ENCODE data around the gene CNKSR2. TPM values are rescaled to one million over a fixed set of nuclear protein-coding genes. Genes with fewer than 3 reads are reported as not detected.

Gene CNKSR2
- total RNA-seq, 1 experiment from 2014 or later, result not detected

DNA sequence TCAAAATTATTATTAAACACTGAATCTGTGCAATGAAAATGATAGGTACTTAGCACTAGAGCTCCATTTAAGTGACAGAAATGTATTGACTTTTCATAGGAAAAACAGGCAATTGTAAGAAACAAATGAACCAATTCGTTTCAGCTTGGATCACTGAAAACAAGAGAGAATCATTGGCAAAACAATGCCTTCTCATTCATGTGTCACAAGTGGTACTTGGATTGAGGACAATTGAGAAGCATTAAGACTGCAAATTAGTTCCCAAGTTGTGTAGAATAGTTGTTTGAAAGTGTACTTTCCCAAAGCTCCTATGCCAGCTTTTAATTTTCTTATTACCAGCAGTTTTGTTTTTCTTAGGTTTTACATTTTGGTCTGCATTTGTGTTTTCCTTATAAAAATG, 20.6 kb downstream of the CNKSR2 start:
- Histone ChIP-seq H3K4me2 (ENCODE audit: low read length) (no peak overlapping the region), H3K9me3 (ENCODE audit: control insufficient read depth in 1 of 2, insufficient read depth in 1 of 2, low read depth in 1 of 2, low read length in 2 of 2) (no peaks in the 10 kb centered on the region), H3K9ac (ENCODE audit: low read length) (no peak overlapping the region), H3K4me1 (ENCODE audit: control insufficient read depth in 1 of 2, insufficient read depth in 2 of 2, low read length in 2 of 2) (no peaks in the 10 kb centered on the region), H3K9me2 (ENCODE audit: insufficient read depth) (no peaks in the 10 kb centered on the region), H4K20me1 (ENCODE audit: insufficient read depth) (no peaks in the 10 kb centered on the region), H2AFZ (ENCODE audit: low read depth, low read length, poor library complexity, severe bottlenecking) (no peak overlapping the region), H3K27ac (ENCODE audit: low read depth, low read length) (no peak overlapping the region), H3K27me3 (ENCODE audit: insufficient read depth, low read length) (no peaks in the 10 kb centered on the region), H3K4me3 (replicated peaks in 1 of 2; ENCODE audit: low read depth in 1 of 2, low read length in 2 of 2) (no peak overlapping the region), H3K79me2 (ENCODE audit: insufficient read depth, low read length) (no peaks in the 10 kb centered on the region), H3K36me3 (ENCODE audit: control insufficient read depth in 1 of 2, insufficient read depth in 2 of 2, low read length in 2 of 2) (no peaks in the 10 kb centered on the region)
- ChIA-PET CTCF (interaction anchor here (1.0 kb wide), 1 partner anchor 86 kb away, joined by 3 read pairs; no protein-coding TSS in a partner anchor), RAD21 (ENCODE audit: low non-redundant PET in 1 of 2, low total read pairs in 2 of 2, uncharacterized antibody in 2 of 2, unreplicated experiment in 2 of 2) (no interaction called here), POLR2A (no interaction called here)
- no TSS peak for BruUV-seq (replicated peaks)
- no peak for TF ChIP-seq FOSL1 (IDR thresholded peaks at IDR 0.05; ENCODE audit: low read depth)
- ATAC-seq, result no peak
- intact Hi-C loops (cut with micrococcal nuclease), result no loop called here
- no peak for DNase-seq (ENCODE audit: low read depth, low spot score)

DNA sequence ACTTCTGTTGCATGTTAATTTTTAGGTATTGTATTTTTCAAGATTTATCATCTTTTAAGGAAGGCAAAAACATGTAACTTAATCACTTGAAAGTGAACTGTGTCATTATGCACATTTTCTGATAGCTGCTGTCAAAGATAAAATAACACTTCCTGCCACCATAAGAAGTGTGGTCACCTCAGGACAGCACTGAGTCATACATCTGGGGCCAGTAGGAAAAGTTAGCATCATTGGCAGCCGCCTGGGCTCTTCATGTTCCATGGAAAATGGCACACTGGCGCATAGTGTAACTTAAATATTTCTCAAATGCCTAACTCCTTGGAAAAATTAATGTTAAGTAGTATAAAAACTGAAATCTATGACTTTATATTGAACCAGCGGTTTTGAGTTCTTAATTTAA, 24.2 kb downstream of the CNKSR2 start:
- Histone ChIP-seq H3K9me3 (ENCODE audit: control insufficient read depth in 1 of 2, insufficient read depth in 1 of 2, low read depth in 1 of 2, low read length in 2 of 2) (no peaks in the 10 kb centered on the region), H3K9ac (ENCODE audit: low read length) (no peak overlapping the region), H4K20me1 (ENCODE audit: insufficient read depth) (no peaks in the 10 kb centered on the region), H3K4me1 (ENCODE audit: control insufficient read depth in 1 of 2, insufficient read depth in 2 of 2, low read length in 2 of 2) (no peaks in the 10 kb centered on the region), H3K27me3 (ENCODE audit: insufficient read depth, low read length) (no peaks in the 10 kb centered on the region), H3K4me2 (ENCODE audit: low read length) (no peak overlapping the region), H3K9me2 (ENCODE audit: insufficient read depth) (no peaks in the 10 kb centered on the region), H3K4me3 (replicated peaks in 1 of 2; ENCODE audit: low read depth in 1 of 2, low read length in 2 of 2) (no peak overlapping the region), H3K36me3 (ENCODE audit: control insufficient read depth in 1 of 2, insufficient read depth in 2 of 2, low read length in 2 of 2) (no peaks in the 10 kb centered on the region), H3K27ac (ENCODE audit: low read depth, low read length) (no peak overlapping the region), H2AFZ (ENCODE audit: low read depth, low read length, poor library complexity, severe bottlenecking) (no peak overlapping the region), H3K79me2 (ENCODE audit: insufficient read depth, low read length) (no peaks in the 10 kb centered on the region)
- ATAC-seq (no peak), DNase-seq (ENCODE audit: low read depth, low spot score) (no peak)
- BruUV-seq (replicated peaks), result no TSS peak
- intact Hi-C loops (cut with micrococcal nuclease), result no loop called here
- RAD21 ChIA-PET (ENCODE audit: low non-redundant PET in 1 of 2, low total read pairs in 2 of 2, uncharacterized antibody in 2 of 2, unreplicated experiment in 2 of 2), result no interaction called here
- POLR2A ChIA-PET, result no interaction called here
- CTCF ChIA-PET, result no interaction called here
- TF ChIP-seq TCF7L2 (IDR thresholded peaks at IDR 0.05; ENCODE audit: borderline replicate concordance, extremely low read depth, insufficient read depth, insufficient read length), result no peak
- TF ChIP-seq SRF (IDR thresholded peaks at IDR 0.05; ENCODE audit: low read depth), result no peak
- TF ChIP-seq, protein P1, sequence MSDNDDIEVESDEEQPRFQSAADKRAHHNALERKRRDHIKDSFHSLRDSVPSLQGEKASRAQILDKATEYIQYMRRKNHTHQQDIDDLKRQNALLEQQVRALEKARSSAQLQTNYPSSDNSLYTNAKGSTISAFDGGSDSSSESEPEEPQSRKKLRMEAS (IDR thresholded peaks at IDR 0.05), result no peak
- no peak for TF ChIP-seq CEBPB (IDR thresholded peaks at IDR 0.05; ENCODE audit: low read depth)
- TF ChIP-seq, protein P2, sequence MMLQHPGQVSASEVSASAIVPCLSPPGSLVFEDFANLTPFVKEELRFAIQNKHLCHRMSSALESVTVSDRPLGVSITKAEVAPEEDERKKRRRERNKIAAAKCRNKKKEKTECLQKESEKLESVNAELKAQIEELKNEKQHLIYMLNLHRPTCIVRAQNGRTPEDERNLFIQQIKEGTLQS (IDR thresholded peaks at IDR 0.05), result no peak
- TF ChIP-seq SP1 (IDR thresholded peaks at IDR 0.05; ENCODE audit: low read depth), result no peak
- TF ChIP-seq FOSL1 (IDR thresholded peaks at IDR 0.05; ENCODE audit: low read depth), result no peak

Measured in HCT116 (cell line).